SK-N-SH (cell line): ENCODE data around the gene BEND5. TPM values are rescaled to one million over a fixed set of nuclear protein-coding genes. Genes with fewer than 3 reads are reported as not detected.

ENCODE experiments used
- CTCF ChIA-PET: fragments of 300-600, 350-600 bp; formaldehyde crosslinking; extraction: SDS; loops from one replicate; lab custom pipeline; 2021; lab: Yijun Ruan, JAX
- POLR2A ChIA-PET: fragments of 350-600 bp; sonication (Branson Sonifier 250); formaldehyde crosslinking; extraction: SDS; loops from one replicate; lab custom pipeline; 2020; ENCODE audit warnings: antibody characterized with exemption, inconsistent platforms; lab: Yijun Ruan, JAX
- DNase-seq: peaks from one replicate; pipeline ENCODE4 v3.0.0; 2012
- H2AFZ ChIP-seq: fragments of 200-600 bp; sonication (generic); 2 replicates; pipeline ENCODE4 v1.8.1; 2016; ENCODE audit warnings: antibody characterized with exemption, mild to moderate bottlenecking, low read depth
- H3F3A ChIP-seq: fragments of 200-600 bp; sonication (generic); replicated peaks from 2 replicates; pipeline ENCODE3; 2016; ENCODE audit warnings: antibody characterized with exemption, mild to moderate bottlenecking; ENCODE audit not compliant: insufficient read depth
- H3K27ac ChIP-seq, 2 experiments: fragments of 200-500 bp in 1 of 2; fragments of 200-600 bp in 1 of 2; sonication (Bioruptor generic) in 1 of 2; sonication (generic), shearing (Covaris generic) in 1 of 2; 2 replicates each; pipeline versions ENCODE4 v1.5.1 to v1.6.1; 2014 to 2016; ENCODE audit warnings: low read depth in 2 of 2, inconsistent platforms in 1 of 2, low read length in 1 of 2, mild to moderate bottlenecking in 1 of 2, mixed read lengths in 1 of 2
- H3K27me3 ChIP-seq: fragments of 200-600 bp; sonication (generic), shearing (Covaris generic); 2 replicates; pipeline ENCODE4 v1.6.1; 2016; ENCODE audit warnings: mixed run types; ENCODE audit not compliant: insufficient read depth
- H3K36me3 ChIP-seq, 2 experiments: fragments of 200-500 bp in 1 of 2; fragments of 200-600 bp in 1 of 2; sonication (Bioruptor generic) in 1 of 2; sonication (generic) in 1 of 2; replicated peaks in 1 of 2; 2 replicates each; pipeline versions ENCODE3 to v1.5.1; 2014 to 2016; ENCODE audit warnings: low read length in 1 of 2, mild to moderate bottlenecking in 1 of 2; ENCODE audit not compliant: insufficient read depth in 2 of 2, control insufficient read depth in 1 of 2
- H3K4me1 ChIP-seq, 2 experiments: fragments of 200-500 bp in 1 of 2; fragments of 200-600 bp in 1 of 2; sonication (Bioruptor generic) in 1 of 2; sonication (generic), shearing (Covaris generic) in 1 of 2; 2 replicates each; pipeline versions ENCODE4 v1.5.1 to v1.6.1; 2014 to 2016; ENCODE audit warnings: low read depth in 1 of 2, low read length in 1 of 2, mixed run types in 1 of 2; ENCODE audit not compliant: insufficient read depth in 2 of 2, control insufficient read depth in 1 of 2
- H3K4me2 ChIP-seq: fragments of 200-600 bp; sonication (generic), shearing (Covaris generic); 2 replicates; pipeline ENCODE4 v1.6.1; 2017; ENCODE audit warnings: mixed run types
- H3K4me3 ChIP-seq, 2 experiments: fragments of 200-500 bp in 1 of 2; fragments of 200-600 bp in 1 of 2; sonication (Bioruptor generic) in 1 of 2; sonication (generic), shearing (Covaris generic) in 1 of 2; 2 replicates each; pipeline versions ENCODE4 v1.5.1 to v1.8.1; 2014 to 2016; ENCODE audit warnings: low read depth in 2 of 2, inconsistent platforms in 1 of 2, low read length in 1 of 2, mild to moderate bottlenecking in 1 of 2, mixed read lengths in 1 of 2, moderate library complexity in 1 of 2
- H3K79me2 ChIP-seq: fragments of 200-600 bp; sonication (generic); 2 replicates; pipeline ENCODE4 v1.8.1; 2017; ENCODE audit warnings: mild to moderate bottlenecking; ENCODE audit not compliant: insufficient read depth
- H3K9ac ChIP-seq: fragments of 200-600 bp; sonication (generic); 2 replicates; pipeline ENCODE4 v1.6.1; 2017; ENCODE audit warnings: mixed run types
- H3K9me2 ChIP-seq: fragments of 200-600 bp; sonication (generic); 2 replicates; pipeline ENCODE4 v1.6.1; 2017; ENCODE audit warnings: mixed run types
- H3K9me3 ChIP-seq: fragments of 200-600 bp; sonication (generic); 2 replicates; pipeline ENCODE4 v1.6.1; 2017; ENCODE audit warnings: mixed run types, mild to moderate bottlenecking, moderate library complexity
- H4K20me1 ChIP-seq: fragments of 200-600 bp; sonication (generic); 2 replicates; pipeline ENCODE4 v1.6.1; 2017; ENCODE audit warnings: mild to moderate bottlenecking, mixed run types; ENCODE audit not compliant: insufficient read depth
- EP300 ChIP-seq, 2 experiments: IDR thresholded peaks; 2 replicates each; pipeline versions ENCODE4 v1.4.0 to v1.6.1; 2012; ENCODE audit warnings: borderline replicate concordance in 1 of 2, low read depth in 1 of 2, low read length in 1 of 2
- FOSL2 ChIP-seq: IDR thresholded peaks from 2 replicates; pipeline ENCODE4 v1.4.0; 2012; ENCODE audit warnings: low read depth, mild to moderate bottlenecking, moderate library complexity, borderline replicate concordance
- FOXJ3 ChIP-seq: sonication (generic); formaldehyde crosslinking; IDR thresholded peaks from 2 replicates; pipeline ENCODE4 v1.5.1; 2020; ENCODE audit warnings: mild to moderate bottlenecking, missing genetic modification reagents
- FOXM1 ChIP-seq: IDR thresholded peaks from 2 replicates; pipeline ENCODE4 v1.4.0; 2012; ENCODE audit warnings: low read depth, mild to moderate bottlenecking
- PBX3 ChIP-seq: IDR thresholded peaks from 2 replicates; pipeline ENCODE4; 2012
- POLR2AphosphoS5 ChIP-seq: IDR thresholded peaks from 2 replicates; pipeline ENCODE4 v1.6.1; 2012; ENCODE audit warnings: low read depth, low read length
- RCOR1 ChIP-seq: fragments of 150-350 bp; IDR thresholded peaks from 2 replicates; pipeline ENCODE4 v1.6.1; 2017; ENCODE audit warnings: antibody characterized with exemption, low read length
- RXRA ChIP-seq: IDR thresholded peaks from 2 replicates; pipeline ENCODE4 v1.4.0; 2012; ENCODE audit warnings: low read depth, mild to moderate bottlenecking, borderline replicate concordance
- SMC3 ChIP-seq: IDR thresholded peaks from 2 replicates; pipeline ENCODE4 v1.6.1; 2012; ENCODE audit warnings: low read depth, low read length, improper control_type of control experiment
- TCF12 ChIP-seq: IDR thresholded peaks from 2 replicates; pipeline ENCODE4 v1.4.0; 2012
- WGBS: methylation state at CpG from one replicate; pipeline ENCODE4 v1.1.6; 2017; ENCODE audit warnings: low lambda C conversion rate; 5-methylcytosine and 5-hydroxymethylcytosine counted together
- polyA plus RNA-seq, 3 experiments: library from polyadenylated mRNA; depleted of rRNA; stranded (reverse); fragments of >200 nt; gene quantifications; 2 replicates each; pipeline ENCODE4 v1.2.3, GENCODE V29; 2012
- TF ChIP-seq, protein P1 (sequence below): IDR thresholded peaks from 2 replicates; pipeline ENCODE4 v1.6.1; 2012; ENCODE audit warnings: mild to moderate bottlenecking, low read depth, low read length, moderate library complexity

BEND5 gene
- polyA plus RNA-seq, 1 of the 3 experiments (the other 2 are of a cell fraction) = 5.6 TPM

DNA sequence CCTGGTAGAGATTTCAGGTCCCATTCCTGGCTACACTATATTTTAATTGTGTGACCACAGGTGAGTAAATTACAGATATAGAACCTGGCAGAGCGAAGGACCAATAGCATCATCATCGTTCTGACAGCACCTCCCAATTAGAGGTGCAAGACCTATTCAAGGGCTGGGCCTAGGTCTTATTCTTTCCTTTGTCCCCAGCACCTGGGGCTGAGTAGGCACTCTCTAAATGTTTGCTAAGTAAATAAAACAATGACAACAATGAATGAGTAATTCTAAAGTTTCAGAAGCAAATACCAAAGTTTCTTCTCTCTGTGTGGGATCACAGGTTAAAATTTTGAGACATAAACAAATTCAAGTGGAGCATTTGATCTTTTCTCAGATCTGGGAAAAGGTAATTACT lies 32.7 kb downstream of the BEND5 start:
- H3K9me2 ChIP-seq = no peaks in the 10 kb centered on the region
- H3K27me3 ChIP-seq = no peaks in the 10 kb centered on the region
- H3K9ac ChIP-seq = no peak overlapping the region
- POLR2A ChIA-PET = no interaction called here
- no peak overlapping the region for H2AFZ ChIP-seq
- no peaks in the 10 kb centered on the region for H3K9me3 ChIP-seq
- 100% methylated on average over 2 of the region's 2 CpGs for WGBS
- H3K4me1 ChIP-seq = peaks cover 0 to 2% of the 10 kb centered on the region in 2 experiments; a peak in 1 of 4 replicates
- H3K36me3 ChIP-seq = peaks cover 4 to 66% of the 10 kb centered on the region in 2 experiments
- no peaks in the 10 kb centered on the region for H4K20me1 ChIP-seq
- CTCF ChIA-PET = interaction anchor here (0.9 to 1.4 kb wide), 4 partner anchors 13 to 84 kb away, joined by 3 read pairs; no protein-coding TSS in a partner anchor
- H3K4me3 ChIP-seq = no peak overlapping the region
- DNase-seq = no peak
- H3K4me2 ChIP-seq = no peak overlapping the region
- H3K79me2 ChIP-seq = no peaks in the 10 kb centered on the region
- no peak for TF ChIP-seq RCOR1
- no peak overlapping the region for H3K27ac ChIP-seq
- H3F3A ChIP-seq = no peaks in the 10 kb centered on the region

- Histone ChIP-seq H3K27ac (no peak overlapping the region), H3K9me2 (no peaks in the 10 kb centered on the region), H3K4me1 (peaks cover 0 to 2% of the 10 kb centered on the region in 2 experiments; a peak in 1 of 4 replicates), H3F3A (no peaks in the 10 kb centered on the region), H3K27me3 (no peaks in the 10 kb centered on the region), H3K79me2 (no peaks in the 10 kb centered on the region), H4K20me1 (no peaks in the 10 kb centered on the region), H3K9me3 (no peaks in the 10 kb centered on the region), H3K4me2 (no peak overlapping the region), H3K4me3 (no peak overlapping the region), H3K9ac (no peak overlapping the region), H3K36me3 (peaks cover 4 to 64% of the 10 kb centered on the region in 2 experiments), H2AFZ (no peak overlapping the region)
- TF ChIP-seq PBX3 (no peak), TCF12 (no peak)
- ChIA-PET POLR2A (no interaction called here), CTCF (interaction anchor here (1.2 to 1.4 kb wide), 5 partner anchors 12 to 84 kb away, joined by 3 to 5 read pairs (median 3); no protein-coding TSS in a partner anchor)
- no peak for DNase-seq
Observed at GRCh38 chr1:48743480-48743879, 33.2 kb downstream of the BEND5 start.

- Histone ChIP-seq H3K4me2 (no peak overlapping the region), H2AFZ (no peak overlapping the region), H3K79me2 (no peaks in the 10 kb centered on the region), H3K9me2 (no peaks in the 10 kb centered on the region), H3K4me3 (no peak overlapping the region), H3F3A (no peaks in the 10 kb centered on the region), H3K9ac (no peak overlapping the region), H3K27me3 (no peaks in the 10 kb centered on the region), H3K36me3 (peaks cover 4 to 64% of the 10 kb centered on the region in 2 experiments), H4K20me1 (no peaks in the 10 kb centered on the region), H3K4me1 (peaks cover 0 to 6% of the 10 kb centered on the region in 2 experiments; a peak in 1 of 4 replicates), H3K27ac (no peak overlapping the region), H3K9me3 (no peaks in the 10 kb centered on the region)
- WGBS = 92% methylated on average over 7 of the region's 7 CpGs
- CTCF ChIA-PET = interaction anchor here (1.8 kb wide), 1 partner anchor 168 kb away, joined by 5 read pairs; no protein-coding TSS in a partner anchor
- no peak for TF ChIP-seq RXRA
- DNase-seq = no peak
- POLR2A ChIA-PET = no interaction called here
Observed at GRCh38 chr1:48741380-48741779, 35.3 kb downstream of the BEND5 start.

- Histone ChIP-seq H3K9me2 (no peaks in the 10 kb centered on the region), H3K9me3 (no peaks in the 10 kb centered on the region), H3K27me3 (no peaks in the 10 kb centered on the region), H3K4me3 (no peak overlapping the region), H3K4me1 (peaks cover 0 to 6% of the 10 kb centered on the region in 2 experiments; a peak in 1 of 4 replicates), H3F3A (no peaks in the 10 kb centered on the region), H3K36me3 (peaks cover 4 to 65% of the 10 kb centered on the region in 2 experiments), H2AFZ (no peak overlapping the region), H4K20me1 (no peaks in the 10 kb centered on the region), H3K4me2 (no peak overlapping the region), H3K9ac (no peak overlapping the region), H3K79me2 (no peaks in the 10 kb centered on the region), H3K27ac (no peak overlapping the region)
- DNase-seq = no peak
- 90% methylated on average over 3 of the region's 3 CpGs for WGBS
- CTCF ChIA-PET = interaction anchor here (1.5 kb wide), 1 partner anchor 162 kb away, joined by 3 read pairs; no protein-coding TSS in a partner anchor
- POLR2A ChIA-PET = no interaction called here
- TF ChIP-seq EP300 (IDR thresholded peaks at IDR 0.05; ENCODE audit: borderline replicate concordance in 1 of 2, low read depth in 1 of 2, low read length in 1 of 2) (no peak), RXRA (no peak), POLR2AphosphoS5 (no peak), FOSL2 (no peak), FOXJ3 (CRISPR knock-in tag) (no peak), RCOR1 (no peak), TCF12 (no peak), FOXM1 (no peak), SMC3 (no peak)
- TF ChIP-seq, protein P1, sequence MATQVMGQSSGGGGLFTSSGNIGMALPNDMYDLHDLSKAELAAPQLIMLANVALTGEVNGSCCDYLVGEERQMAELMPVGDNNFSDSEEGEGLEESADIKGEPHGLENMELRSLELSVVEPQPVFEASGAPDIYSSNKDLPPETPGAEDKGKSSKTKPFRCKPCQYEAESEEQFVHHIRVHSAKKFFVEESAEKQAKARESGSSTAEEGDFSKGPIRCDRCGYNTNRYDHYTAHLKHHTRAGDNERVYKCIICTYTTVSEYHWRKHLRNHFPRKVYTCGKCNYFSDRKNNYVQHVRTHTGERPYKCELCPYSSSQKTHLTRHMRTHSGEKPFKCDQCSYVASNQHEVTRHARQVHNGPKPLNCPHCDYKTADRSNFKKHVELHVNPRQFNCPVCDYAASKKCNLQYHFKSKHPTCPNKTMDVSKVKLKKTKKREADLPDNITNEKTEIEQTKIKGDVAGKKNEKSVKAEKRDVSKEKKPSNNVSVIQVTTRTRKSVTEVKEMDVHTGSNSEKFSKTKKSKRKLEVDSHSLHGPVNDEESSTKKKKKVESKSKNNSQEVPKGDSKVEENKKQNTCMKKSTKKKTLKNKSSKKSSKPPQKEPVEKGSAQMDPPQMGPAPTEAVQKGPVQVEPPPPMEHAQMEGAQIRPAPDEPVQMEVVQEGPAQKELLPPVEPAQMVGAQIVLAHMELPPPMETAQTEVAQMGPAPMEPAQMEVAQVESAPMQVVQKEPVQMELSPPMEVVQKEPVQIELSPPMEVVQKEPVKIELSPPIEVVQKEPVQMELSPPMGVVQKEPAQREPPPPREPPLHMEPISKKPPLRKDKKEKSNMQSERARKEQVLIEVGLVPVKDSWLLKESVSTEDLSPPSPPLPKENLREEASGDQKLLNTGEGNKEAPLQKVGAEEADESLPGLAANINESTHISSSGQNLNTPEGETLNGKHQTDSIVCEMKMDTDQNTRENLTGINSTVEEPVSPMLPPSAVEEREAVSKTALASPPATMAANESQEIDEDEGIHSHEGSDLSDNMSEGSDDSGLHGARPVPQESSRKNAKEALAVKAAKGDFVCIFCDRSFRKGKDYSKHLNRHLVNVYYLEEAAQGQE = no peak
Observed at GRCh38 chr1:48740621-48741020, 36.1 kb downstream of the BEND5 start.
